SKM-1 (cell line): ENCODE measurements around the gene PMPCA.
A peak's percentile ranks its signal among the peaks of the same experiment; 100 is the strongest.

Source experiments
- DNase-seq: peaks from one replicate; lab custom pipeline; 2025; ENCODE audit not compliant: unreplicated experiment; lab: John Stamatoyannopoulos, UW

Gene PMPCA

GRCh38 chr9:136410500-136411287 is at the start of gene PMPCA, which contains the start of gene ENTR1:
TSS of gene PMPCA (plus strand) at chr9:136410658. CDS start at chr9:136410669, 11 bp downstream.
TSS of gene ENTR1 (minus strand) at chr9:136410614. CDS start at chr9:136410397, 217 bp downstream.
- DNase-seq = peak; percentile 79

- no peak for DNase-seq
Measured at GRCh38 chr9:136361047-136361753, 49.3 kb upstream of the PMPCA start.

GRCh38 chr9:136361754-136362449 is 48.6 kb upstream of the PMPCA start:
- DNase-seq = no peak

GRCh38 chr9:136362450-136362784 is 48.0 kb upstream of the PMPCA start:
- no peak for DNase-seq

- peak; percentile 91 for DNase-seq
Measured at GRCh38 chr9:136363106-136363948, 47.1 kb upstream of the PMPCA start, which contains the start of gene DNLZ. TSS of gene DNLZ (minus strand) at chr9:136363744. CDS start at chr9:136363714, 30 bp downstream.

- DNase-seq = no peak
Measured at GRCh38 chr9:136363949-136364748, 46.3 kb upstream of the PMPCA start.

GRCh38 chr9:136364942-136365774 is 45.3 kb upstream of the PMPCA start:
- DNase-seq = no peak

GRCh38 chr9:136365775-136366222 is 44.7 kb upstream of the PMPCA start:
- no peak for DNase-seq

- DNase-seq = no peak
Measured at GRCh38 chr9:136366826-136367225, 43.6 kb upstream of the PMPCA start.

GRCh38 chr9:136367296-136368145 is 42.9 kb upstream of the PMPCA start:
- DNase-seq = no peak

- no peak for DNase-seq
Measured at GRCh38 chr9:136368190-136368589, 42.3 kb upstream of the PMPCA start.

- no peak for DNase-seq
Measured at GRCh38 chr9:136370037-136370436, 40.4 kb upstream of the PMPCA start.

- no peak for DNase-seq
Measured at GRCh38 chr9:136370687-136371532, 39.5 kb upstream of the PMPCA start.

GRCh38 chr9:136371533-136371880 is 39.0 kb upstream of the PMPCA start:
- DNase-seq = no peak

GRCh38 chr9:136372006-136372405 is 38.5 kb upstream of the PMPCA start:
- no peak for DNase-seq

GRCh38 chr9:136372561-136373299 is 37.7 kb upstream of the PMPCA start:
- peak; percentile 76 for DNase-seq
